ENCODE measurements around the gene PPP2R3B. TPM values are rescaled to one million over a fixed set of nuclear protein-coding genes. Genes with fewer than 3 reads are reported as not detected.
"Not testable (repeated sequence)": the region's sequence is repeated elsewhere in the genome, so short reads cannot be mapped to it uniquely, and the experiment has no call there.

Gene PPP2R3B
- total RNA-seq, 1 donor from 2014 or later, result 53.4 TPM

- H3K4me3 Mint-ChIP-seq, result no peak overlapping the region
- DNase-seq (ENCODE audit: extremely low spot score, unreplicated experiment), result no peak
- H3K36me3 Mint-ChIP-seq, result peaks cover 11% of the 10 kb centered on the region
- no peaks in the 10 kb centered on the region for H3K4me1 Mint-ChIP-seq (ENCODE audit: unreplicated experiment)
- no peaks in the 10 kb centered on the region for H3K9me3 Mint-ChIP-seq
- H3K27ac Mint-ChIP-seq, result no peak overlapping the region
- TF ChIP-seq CTCF (conservative IDR thresholded peaks at IDR 0.05), result no peak
- H3K27me3 Mint-ChIP-seq, result no peaks in the 10 kb centered on the region
Measured at GRCh38 chrX:331825-332495, 54.7 kb downstream of the PPP2R3B start.

- H3K9me3 Mint-ChIP-seq, result no peaks in the 10 kb centered on the region
- peaks cover 6% of the 10 kb centered on the region for H3K36me3 Mint-ChIP-seq
- H3K4me3 Mint-ChIP-seq, result no peak overlapping the region
- H3K4me1 Mint-ChIP-seq (ENCODE audit: unreplicated experiment), result no peaks in the 10 kb centered on the region
- TF ChIP-seq CTCF (conservative IDR thresholded peaks at IDR 0.05), result no peak
- DNase-seq (ENCODE audit: extremely low spot score, unreplicated experiment), result no peak
- no peaks in the 10 kb centered on the region for H3K27me3 Mint-ChIP-seq
- no peak overlapping the region for H3K27ac Mint-ChIP-seq
Measured at GRCh38 chrX:331151-331824, 55.4 kb downstream of the PPP2R3B start.

- Mint-ChIP-seq H3K4me3 (no peak overlapping the region), H3K9me3 (no peaks in the 10 kb centered on the region), H3K27ac (no peak overlapping the region), H3K36me3 (peaks cover 3% of the 10 kb centered on the region), H3K4me1 (ENCODE audit: unreplicated experiment) (no peaks in the 10 kb centered on the region), H3K27me3 (no peaks in the 10 kb centered on the region)
- no peak for DNase-seq (ENCODE audit: extremely low spot score, unreplicated experiment)
- TF ChIP-seq CTCF (conservative IDR thresholded peaks at IDR 0.05), result no peak
Measured at GRCh38 chrX:330726-331150, 56.0 kb downstream of the PPP2R3B start.

- not testable (repeated sequence) for H3K27me3 Mint-ChIP-seq; H3K4me1 Mint-ChIP-seq (ENCODE audit: unreplicated experiment); H3K27ac Mint-ChIP-seq; H3K36me3 Mint-ChIP-seq; H3K4me3 Mint-ChIP-seq; H3K9me3 Mint-ChIP-seq; DNase-seq (ENCODE audit: extremely low spot score, unreplicated experiment)
Measured at GRCh38 chrX:330141-330725, 56.5 kb downstream of the PPP2R3B start.

GRCh38 chrX:329291-329910 lies 57.3 kb downstream of the PPP2R3B start:
- no peak for DNase-seq (ENCODE audit: extremely low spot score, unreplicated experiment)
- TF ChIP-seq CTCF (conservative IDR thresholded peaks at IDR 0.05), result no peak
- Mint-ChIP-seq H3K27me3 (no peaks in the 10 kb centered on the region), H3K27ac (no peak overlapping the region), H3K36me3 (no peaks in the 10 kb centered on the region), H3K4me3 (no peak overlapping the region), H3K9me3 (no peaks in the 10 kb centered on the region), H3K4me1 (ENCODE audit: unreplicated experiment) (peaks cover 3% of the 10 kb centered on the region)

Measured in type B pancreatic cell (in vitro differentiated cells).